ENCODE measurements around the gene RAPGEF5.

RAPGEF5 gene

DNA sequence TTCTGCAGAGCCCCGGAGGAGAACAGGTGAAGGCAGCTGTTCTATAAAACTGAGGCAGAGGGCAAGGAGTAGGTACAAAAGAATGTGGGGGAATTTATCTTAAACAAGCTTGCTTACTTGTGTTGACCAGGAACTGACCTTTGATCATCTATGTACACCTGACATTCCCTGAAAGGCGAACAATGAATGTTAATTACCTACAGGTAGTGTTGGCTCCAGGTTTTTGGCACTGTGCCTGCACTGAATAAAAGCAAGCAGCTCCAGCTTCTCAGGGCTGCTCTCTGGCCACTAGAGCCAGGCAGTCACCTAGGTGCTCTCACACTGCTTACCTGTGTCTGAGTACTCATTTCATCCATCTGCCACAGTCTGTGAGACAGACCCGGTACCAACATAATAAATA lies 87.0 kb downstream of the RAPGEF5 start:
- TF ChIP-seq, protein P1, sequence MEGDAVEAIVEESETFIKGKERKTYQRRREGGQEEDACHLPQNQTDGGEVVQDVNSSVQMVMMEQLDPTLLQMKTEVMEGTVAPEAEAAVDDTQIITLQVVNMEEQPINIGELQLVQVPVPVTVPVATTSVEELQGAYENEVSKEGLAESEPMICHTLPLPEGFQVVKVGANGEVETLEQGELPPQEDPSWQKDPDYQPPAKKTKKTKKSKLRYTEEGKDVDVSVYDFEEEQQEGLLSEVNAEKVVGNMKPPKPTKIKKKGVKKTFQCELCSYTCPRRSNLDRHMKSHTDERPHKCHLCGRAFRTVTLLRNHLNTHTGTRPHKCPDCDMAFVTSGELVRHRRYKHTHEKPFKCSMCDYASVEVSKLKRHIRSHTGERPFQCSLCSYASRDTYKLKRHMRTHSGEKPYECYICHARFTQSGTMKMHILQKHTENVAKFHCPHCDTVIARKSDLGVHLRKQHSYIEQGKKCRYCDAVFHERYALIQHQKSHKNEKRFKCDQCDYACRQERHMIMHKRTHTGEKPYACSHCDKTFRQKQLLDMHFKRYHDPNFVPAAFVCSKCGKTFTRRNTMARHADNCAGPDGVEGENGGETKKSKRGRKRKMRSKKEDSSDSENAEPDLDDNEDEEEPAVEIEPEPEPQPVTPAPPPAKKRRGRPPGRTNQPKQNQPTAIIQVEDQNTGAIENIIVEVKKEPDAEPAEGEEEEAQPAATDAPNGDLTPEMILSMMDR (IDR thresholded peaks at IDR 0.05; ENCODE audit: low read depth, low read length), result no peak
- DNase-seq (ENCODE audit: low read depth in 2 of 2), result no peak
- H3K4me3 ChIP-seq (replicated peaks in 1 of 2; ENCODE audit: low read depth in 2 of 2, low read length in 2 of 2), result no peak overlapping the region

DNA sequence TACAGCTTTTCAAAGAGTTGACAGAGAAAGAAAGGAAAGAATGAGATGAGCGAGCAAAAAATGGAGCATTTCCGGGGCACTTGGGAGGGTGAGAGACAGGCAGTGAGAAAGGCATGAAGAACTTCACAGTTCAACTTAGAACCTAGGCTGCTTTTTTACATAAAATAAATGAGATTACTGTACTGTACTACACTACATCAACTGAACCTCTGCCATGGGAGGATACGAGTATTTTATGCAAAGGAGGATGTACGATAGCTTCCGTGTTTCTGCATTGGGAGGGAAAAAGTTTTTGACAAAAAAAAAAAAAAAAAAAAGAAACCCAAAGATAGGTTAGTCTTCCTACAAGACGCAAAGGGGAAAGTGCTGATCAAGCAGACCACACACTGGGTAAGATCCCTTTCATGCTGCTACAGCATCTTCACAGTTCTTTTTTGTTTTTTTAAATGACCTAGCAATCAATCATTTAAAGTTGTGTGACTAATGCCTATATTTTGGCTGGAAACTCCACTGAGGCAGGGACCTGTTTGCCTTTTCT lies 88.0 kb downstream of the RAPGEF5 start:
- H3K4me3 ChIP-seq (replicated peaks in 1 of 2; ENCODE audit: low read depth in 2 of 2, low read length in 2 of 2), result no peak overlapping the region
- TF ChIP-seq, protein P1 (IDR thresholded peaks at IDR 0.05; ENCODE audit: low read depth, low read length), result no peak
- no peak for DNase-seq (ENCODE audit: low read depth in 2 of 2)

DNA sequence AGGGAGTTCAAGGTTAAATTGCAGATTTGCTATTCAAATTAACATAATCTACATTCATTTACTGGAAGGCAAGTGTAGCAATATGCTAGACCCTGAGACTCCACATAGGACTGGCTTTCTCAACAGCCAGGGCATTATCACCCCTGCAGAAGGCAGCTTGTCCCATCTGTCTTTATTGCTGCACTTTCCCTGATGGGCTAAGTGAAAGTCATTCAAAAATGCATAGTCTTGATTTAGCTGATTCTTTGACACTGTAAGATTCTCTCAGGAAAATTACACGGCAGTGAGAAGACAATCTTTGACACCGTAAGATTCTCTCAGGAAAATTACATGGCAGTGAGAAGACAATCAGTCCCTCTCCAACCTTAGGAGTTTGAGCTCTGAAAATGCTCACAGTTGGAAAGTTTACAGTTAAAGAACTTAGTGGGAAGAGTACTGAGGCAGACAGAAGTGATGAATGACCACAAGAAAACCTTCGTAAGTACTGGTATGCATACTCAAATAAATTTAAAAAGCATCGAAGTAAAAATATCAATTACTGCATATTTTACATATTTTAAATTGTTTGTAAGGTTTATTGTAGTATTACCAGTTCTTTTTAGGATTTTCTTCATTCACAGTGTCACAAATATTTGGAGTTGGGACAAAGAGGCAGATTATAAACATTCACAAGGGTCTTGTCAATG lies 88.9 kb downstream of the RAPGEF5 start:
- no peak overlapping the region for H3K4me3 ChIP-seq (replicated peaks in 1 of 2; ENCODE audit: low read depth in 2 of 2, low read length in 2 of 2)
- DNase-seq (ENCODE audit: low read depth in 2 of 2), result no peak
- TF ChIP-seq, protein P1 (IDR thresholded peaks at IDR 0.05; ENCODE audit: low read depth, low read length), result no peak

DNA sequence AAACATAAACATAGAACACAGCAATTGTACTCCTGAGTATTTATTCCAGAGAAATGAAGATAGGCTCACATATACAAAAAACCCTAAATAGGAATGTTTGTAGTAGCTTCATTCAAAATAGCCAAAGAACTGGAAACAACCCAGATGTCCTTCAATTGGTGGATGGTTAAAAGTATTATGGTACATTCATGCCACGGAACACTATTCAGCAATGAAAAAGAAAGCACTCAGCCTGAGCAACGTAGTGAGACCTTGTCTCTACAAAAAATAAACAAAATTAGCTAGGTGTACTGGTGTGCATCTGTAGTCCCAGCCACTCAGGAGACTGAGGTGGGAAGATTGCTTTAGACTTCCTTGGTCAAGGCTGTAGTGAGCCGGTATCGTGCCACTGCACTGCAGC lies 94.4 kb downstream of the RAPGEF5 start:
- no peak for DNase-seq (ENCODE audit: low read depth in 2 of 2)

DNA sequence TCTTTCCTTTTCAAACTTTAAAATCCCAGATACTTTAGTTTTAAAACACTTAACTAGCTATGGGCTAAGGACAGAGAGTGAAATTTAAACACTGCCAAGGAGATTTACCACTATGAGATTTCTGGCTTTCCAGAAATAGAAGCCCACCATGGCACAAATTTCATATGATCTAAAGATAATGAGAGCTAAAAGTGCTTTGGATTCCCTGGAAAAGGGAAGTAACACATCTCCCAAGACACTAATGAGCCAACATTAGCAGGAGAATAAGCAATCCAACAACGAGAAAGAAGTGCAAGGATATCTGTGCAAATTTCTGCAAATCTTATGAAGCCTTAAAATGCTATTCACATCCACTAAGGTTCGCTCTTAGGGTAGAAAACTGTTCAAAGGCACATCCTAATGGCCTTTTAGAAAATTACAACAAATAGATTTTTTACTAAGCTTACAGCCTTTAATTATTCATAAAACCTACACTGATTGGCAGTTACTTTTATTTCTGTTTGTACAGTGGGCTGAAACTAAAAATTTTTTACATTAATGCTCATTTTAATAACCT lies 100.3 kb downstream of the RAPGEF5 start:
- no peak overlapping the region for H3K4me3 ChIP-seq (replicated peaks in 1 of 2; ENCODE audit: low read depth in 2 of 2, low read length in 2 of 2)
- peak; percentile 3 to 6 for DNase-seq (ENCODE audit: low read depth in 2 of 2)
- TF ChIP-seq, protein P1 (IDR thresholded peaks at IDR 0.05; ENCODE audit: low read depth, low read length), result no peak

More for the DNA sequence above, 94.4 kb downstream of the RAPGEF5 start:
- TF ChIP-seq, protein P1 (IDR thresholded peaks at IDR 0.05; ENCODE audit: low read depth, low read length), result no peak
- no peak overlapping the region for H3K4me3 ChIP-seq (replicated peaks in 1 of 2; ENCODE audit: low read depth in 2 of 2, low read length in 2 of 2)

DNA sequence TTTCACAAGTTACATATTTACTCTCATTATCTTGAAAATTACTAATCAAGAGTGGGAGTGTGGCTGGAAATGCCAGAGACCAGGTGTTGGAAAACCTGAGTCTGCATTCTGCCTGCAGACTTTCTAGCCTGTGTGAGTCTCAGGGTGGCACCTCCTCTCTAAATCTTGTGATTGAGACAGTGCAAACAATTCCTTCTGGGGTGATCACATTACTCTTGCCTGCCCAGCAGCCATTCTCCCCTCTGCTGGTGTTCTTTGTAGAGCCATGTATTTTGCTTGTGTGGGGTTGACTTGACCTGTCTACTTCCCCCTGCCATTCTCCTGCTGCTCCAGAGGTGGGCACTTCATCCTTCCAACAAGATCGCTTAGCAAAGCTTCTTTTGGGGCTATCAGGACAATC lies 101.1 kb downstream of the RAPGEF5 start:
- TF ChIP-seq, protein P1 (IDR thresholded peaks at IDR 0.05; ENCODE audit: low read depth, low read length), result no peak
- no peak overlapping the region for H3K4me3 ChIP-seq (replicated peaks in 1 of 2; ENCODE audit: low read depth in 2 of 2, low read length in 2 of 2)
- DNase-seq (ENCODE audit: low read depth in 2 of 2), result no peak
